ENCODE results near the gene CEP112.

CEP112 gene

DNA sequence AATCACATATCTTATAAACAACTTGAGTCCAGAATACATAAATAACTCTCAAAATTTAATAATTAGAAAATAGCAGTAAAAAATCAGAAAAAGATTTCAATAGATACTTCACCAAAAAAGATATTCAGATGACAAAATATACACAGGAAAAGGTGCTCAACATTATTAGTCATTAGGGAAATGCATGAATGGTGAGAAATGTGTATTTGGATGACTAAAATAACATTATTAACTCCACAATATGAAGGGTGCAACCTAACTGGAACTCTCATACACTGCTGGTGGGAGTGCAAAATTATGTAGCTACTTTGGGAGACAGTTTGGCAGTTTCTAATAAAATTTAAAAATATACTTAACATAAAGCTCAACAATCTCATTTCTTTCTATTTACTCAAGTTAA lies 368.2 kb downstream of the CEP112 start:
- DNase-seq (ENCODE audit: low read depth), result no peak
- no peak overlapping the region for H3K4me3 ChIP-seq (ENCODE audit: low read depth, low read length)
- TF ChIP-seq, protein P1, sequence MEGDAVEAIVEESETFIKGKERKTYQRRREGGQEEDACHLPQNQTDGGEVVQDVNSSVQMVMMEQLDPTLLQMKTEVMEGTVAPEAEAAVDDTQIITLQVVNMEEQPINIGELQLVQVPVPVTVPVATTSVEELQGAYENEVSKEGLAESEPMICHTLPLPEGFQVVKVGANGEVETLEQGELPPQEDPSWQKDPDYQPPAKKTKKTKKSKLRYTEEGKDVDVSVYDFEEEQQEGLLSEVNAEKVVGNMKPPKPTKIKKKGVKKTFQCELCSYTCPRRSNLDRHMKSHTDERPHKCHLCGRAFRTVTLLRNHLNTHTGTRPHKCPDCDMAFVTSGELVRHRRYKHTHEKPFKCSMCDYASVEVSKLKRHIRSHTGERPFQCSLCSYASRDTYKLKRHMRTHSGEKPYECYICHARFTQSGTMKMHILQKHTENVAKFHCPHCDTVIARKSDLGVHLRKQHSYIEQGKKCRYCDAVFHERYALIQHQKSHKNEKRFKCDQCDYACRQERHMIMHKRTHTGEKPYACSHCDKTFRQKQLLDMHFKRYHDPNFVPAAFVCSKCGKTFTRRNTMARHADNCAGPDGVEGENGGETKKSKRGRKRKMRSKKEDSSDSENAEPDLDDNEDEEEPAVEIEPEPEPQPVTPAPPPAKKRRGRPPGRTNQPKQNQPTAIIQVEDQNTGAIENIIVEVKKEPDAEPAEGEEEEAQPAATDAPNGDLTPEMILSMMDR (IDR thresholded peaks at IDR 0.05; ENCODE audit: control insufficient read depth, extremely low read depth, insufficient read depth), result no peak

DNA sequence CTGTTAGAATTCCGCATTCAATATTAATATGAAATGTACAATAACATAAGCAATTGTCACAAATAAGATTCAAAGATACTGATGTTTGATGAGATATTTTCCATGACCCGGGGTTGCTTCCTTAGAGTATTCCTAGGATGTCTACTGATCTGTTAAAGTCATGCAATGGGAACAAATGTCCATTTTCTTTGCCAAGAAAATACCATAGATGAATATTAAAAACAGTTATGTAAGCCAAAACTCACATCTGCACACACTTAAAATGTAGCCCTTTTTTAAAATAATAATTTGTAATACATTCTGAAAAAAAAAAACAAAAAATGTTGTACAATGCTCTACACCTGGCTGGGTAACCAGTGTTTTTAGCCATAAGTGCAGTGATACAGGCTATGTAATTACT lies 371.1 kb downstream of the CEP112 start:
- TF ChIP-seq, protein P1 (IDR thresholded peaks at IDR 0.05; ENCODE audit: control insufficient read depth, extremely low read depth, insufficient read depth), result no peak
- no peak overlapping the region for H3K4me3 ChIP-seq (ENCODE audit: low read depth, low read length)
- DNase-seq (ENCODE audit: low read depth), result no peak

DNA sequence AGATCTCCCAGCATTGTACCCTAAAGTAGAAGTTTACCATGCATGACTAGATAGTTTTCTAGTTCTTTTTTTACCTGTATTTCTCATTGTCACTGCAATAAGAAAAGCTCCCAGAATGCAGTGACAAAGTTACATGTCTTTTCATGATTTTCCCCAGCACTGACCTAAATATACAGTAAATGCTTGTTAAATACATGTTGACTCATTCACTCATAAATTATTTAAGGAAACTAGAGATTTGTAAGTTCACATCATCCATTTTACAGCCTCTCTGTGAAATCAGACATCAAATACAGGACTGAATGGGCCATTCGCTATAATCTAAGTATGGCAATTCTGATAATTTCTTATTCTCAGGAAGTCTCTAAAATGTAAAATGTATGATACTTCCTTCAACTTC lies 371.6 kb downstream of the CEP112 start:
- no peak overlapping the region for H3K4me3 ChIP-seq (ENCODE audit: low read depth, low read length)
- DNase-seq (ENCODE audit: low read depth), result peak; percentile 34
- TF ChIP-seq, protein P1 (IDR thresholded peaks at IDR 0.05; ENCODE audit: control insufficient read depth, extremely low read depth, insufficient read depth), result no peak

DNA sequence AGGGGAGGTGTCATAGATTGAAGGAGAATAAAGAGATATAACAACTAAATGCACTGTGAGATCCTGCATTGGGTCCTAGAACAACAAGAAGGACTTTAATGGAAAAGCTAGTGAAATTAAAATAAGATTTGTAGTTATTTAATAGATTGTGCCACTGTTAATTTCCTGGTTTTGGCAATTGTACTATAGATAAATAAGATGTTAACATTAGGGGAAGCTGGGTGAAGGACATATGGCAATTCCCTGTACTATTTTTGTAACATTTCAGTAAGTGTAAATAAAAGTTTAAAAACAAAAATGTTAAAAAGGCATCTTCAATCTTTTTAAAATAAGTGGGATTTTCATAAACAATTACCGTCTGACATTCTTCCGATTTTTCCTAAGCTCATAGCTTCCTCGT lies 372.1 kb downstream of the CEP112 start:
- H3K4me3 ChIP-seq (ENCODE audit: low read depth, low read length), result no peak overlapping the region
- no peak for DNase-seq (ENCODE audit: low read depth)
- TF ChIP-seq, protein P1 (IDR thresholded peaks at IDR 0.05; ENCODE audit: control insufficient read depth, extremely low read depth, insufficient read depth), result no peak

DNA sequence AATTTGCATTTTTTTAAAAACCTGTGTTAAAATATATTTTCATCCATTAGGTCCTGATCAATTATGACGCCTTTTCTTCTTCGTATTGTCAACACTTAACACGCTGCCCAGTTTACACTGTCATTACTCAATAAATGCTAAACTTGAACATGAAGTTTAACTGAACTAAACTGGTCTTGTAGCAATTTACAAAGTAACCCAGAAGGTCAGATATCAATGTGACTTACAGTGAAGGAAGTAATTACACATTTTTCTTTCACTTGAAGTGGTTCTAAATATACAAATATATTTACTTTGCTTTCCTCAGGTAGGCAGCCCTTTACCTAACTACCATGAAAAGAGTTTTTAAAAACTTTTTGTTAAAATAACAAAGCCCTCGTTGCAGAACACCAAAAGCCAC lies 374.0 kb downstream of the CEP112 start:
- no peak overlapping the region for H3K4me3 ChIP-seq (ENCODE audit: low read depth, low read length)
- TF ChIP-seq, protein P1 (IDR thresholded peaks at IDR 0.05; ENCODE audit: control insufficient read depth, extremely low read depth, insufficient read depth), result no peak
- no peak for DNase-seq (ENCODE audit: low read depth)

DNA sequence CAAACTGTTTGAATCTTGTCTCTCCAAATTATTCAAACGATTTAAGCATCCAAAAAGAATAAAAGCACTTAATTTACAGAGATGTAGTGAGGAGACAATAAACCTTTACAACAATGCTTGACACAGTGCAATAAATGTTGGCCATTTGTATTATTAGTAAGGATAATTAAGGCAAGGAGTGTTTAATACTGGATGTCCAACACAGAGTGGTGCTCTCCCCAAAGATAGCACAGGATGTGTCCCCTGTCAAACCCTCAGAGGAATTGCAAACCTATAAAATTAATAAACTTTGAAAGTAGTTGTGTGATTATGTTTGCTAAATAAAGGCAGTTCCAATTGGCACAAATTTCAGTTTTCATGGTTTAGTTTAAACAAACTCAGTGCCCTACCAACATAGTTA lies 377.5 kb downstream of the CEP112 start:
- H3K4me3 ChIP-seq (ENCODE audit: low read depth, low read length), result no peak overlapping the region
- TF ChIP-seq, protein P1 (IDR thresholded peaks at IDR 0.05; ENCODE audit: control insufficient read depth, extremely low read depth, insufficient read depth), result peak; percentile 54
- DNase-seq (ENCODE audit: low read depth), result peak; percentile 90

DNA sequence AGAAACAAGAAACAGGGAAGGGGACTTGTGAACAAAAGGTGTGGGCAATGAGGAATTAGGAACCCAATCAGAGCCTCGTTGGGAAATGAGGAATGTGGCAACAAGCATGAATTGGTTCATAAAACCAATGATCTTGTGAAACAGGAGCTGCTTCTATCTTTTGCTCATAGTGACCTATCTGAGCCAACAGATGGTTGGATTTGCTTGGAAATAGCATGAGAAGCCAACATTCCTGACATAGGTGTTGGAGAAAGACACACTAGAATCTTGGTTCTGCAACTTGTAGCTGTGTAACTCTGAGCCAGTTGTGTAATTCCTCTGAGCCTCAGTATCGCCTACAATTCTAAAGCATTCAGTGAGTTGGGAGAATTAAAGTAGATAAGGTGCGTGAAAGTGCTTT lies 378.6 kb downstream of the CEP112 start:
- DNase-seq (ENCODE audit: low read depth), result no peak
- no peak overlapping the region for H3K4me3 ChIP-seq (ENCODE audit: low read depth, low read length)
- TF ChIP-seq, protein P1 (IDR thresholded peaks at IDR 0.05; ENCODE audit: control insufficient read depth, extremely low read depth, insufficient read depth), result no peak
